HL-60 (cell line): Measurements from ENCODE around the gene MBNL1.

Experiments
- POLR2AphosphoS5 ChIP-seq: IDR thresholded peaks from 2 replicates; pipeline ENCODE4 v1.6.1; 2012; ENCODE audit warnings: low read depth
- REST ChIP-seq: IDR thresholded peaks from 2 replicates; pipeline ENCODE4 v1.6.1; 2012; ENCODE audit warnings: low read depth; ENCODE audit not compliant: insufficient replicate concordance
- SPI1 ChIP-seq: IDR thresholded peaks from 2 replicates; pipeline ENCODE4 v1.6.1; 2012; ENCODE audit warnings: low read depth, mild to moderate bottlenecking, borderline replicate concordance
- TF ChIP-seq, protein P1 (sequence below): IDR thresholded peaks from one replicate; pipeline ENCODE4 v1.5.1; 2011; ENCODE audit warnings: low read length, control low read depth, inconsistent platforms; ENCODE audit not compliant: insufficient read depth

- TF ChIP-seq, protein P1, sequence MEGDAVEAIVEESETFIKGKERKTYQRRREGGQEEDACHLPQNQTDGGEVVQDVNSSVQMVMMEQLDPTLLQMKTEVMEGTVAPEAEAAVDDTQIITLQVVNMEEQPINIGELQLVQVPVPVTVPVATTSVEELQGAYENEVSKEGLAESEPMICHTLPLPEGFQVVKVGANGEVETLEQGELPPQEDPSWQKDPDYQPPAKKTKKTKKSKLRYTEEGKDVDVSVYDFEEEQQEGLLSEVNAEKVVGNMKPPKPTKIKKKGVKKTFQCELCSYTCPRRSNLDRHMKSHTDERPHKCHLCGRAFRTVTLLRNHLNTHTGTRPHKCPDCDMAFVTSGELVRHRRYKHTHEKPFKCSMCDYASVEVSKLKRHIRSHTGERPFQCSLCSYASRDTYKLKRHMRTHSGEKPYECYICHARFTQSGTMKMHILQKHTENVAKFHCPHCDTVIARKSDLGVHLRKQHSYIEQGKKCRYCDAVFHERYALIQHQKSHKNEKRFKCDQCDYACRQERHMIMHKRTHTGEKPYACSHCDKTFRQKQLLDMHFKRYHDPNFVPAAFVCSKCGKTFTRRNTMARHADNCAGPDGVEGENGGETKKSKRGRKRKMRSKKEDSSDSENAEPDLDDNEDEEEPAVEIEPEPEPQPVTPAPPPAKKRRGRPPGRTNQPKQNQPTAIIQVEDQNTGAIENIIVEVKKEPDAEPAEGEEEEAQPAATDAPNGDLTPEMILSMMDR = no peak
- no peak for TF ChIP-seq SPI1
- TF ChIP-seq REST = no peak
- TF ChIP-seq POLR2AphosphoS5 = no peak
Observed at GRCh38 chr3:152499791-152500385, 231.2 kb downstream of the MBNL1 start.
